ENCODE measurements around the gene FAM241A. TPM values are rescaled to one million over a fixed set of nuclear protein-coding genes. Genes with fewer than 3 reads are reported as not detected.
"Not testable (repeated sequence)": the region's sequence is repeated elsewhere in the genome, so short reads cannot be mapped to it uniquely, and the experiment has no call there.

Gene FAM241A
- total RNA-seq, 1 donor from 2014 or later, result 7.4 TPM

DNA sequence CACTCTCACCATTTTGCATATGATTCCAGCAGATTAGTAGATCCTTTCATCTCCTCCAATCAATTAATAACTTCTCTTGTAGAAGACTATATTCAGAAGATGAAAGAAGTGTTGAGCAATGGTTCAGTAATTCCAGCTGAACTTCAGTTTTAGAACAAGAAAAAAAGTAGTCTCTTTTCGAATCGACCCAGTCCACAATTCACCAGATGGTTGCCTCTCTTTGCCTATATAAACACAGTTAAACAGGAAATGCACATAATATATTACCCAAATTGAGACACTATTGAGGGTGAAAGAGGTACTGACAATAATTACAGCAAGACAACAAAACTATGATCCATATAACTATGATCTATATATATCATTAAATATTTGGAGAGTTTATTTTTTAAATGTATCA is 16.8 kb upstream of the FAM241A start:
- ATAC-seq (ENCODE audit: poor library complexity) (no peak), DNase-seq (no peak)

DNA sequence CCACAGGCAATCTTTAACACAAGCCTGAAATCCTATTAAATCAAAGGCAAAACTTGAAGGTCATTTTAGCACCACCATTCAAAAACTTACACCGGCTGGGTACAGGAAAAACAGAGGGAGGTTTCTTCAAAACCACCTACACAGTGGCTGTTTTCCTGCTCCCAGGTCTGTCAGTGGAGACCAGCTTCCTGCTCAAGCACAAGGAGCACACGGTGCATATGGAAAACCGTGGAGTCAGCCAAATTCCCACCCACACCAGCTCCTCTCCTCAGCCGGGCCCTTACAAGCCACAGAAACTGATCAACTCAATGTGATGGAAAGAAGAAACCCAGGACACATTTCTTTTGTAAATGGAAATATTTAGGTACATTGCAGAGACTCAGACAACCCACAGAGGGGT is 14.3 kb upstream of the FAM241A start:
- DNase-seq, result no peak

More for the DNA sequence above, 16.8 kb upstream of the FAM241A start:
- intact Hi-C loops (cut with DNase I), result no loop called here

DNA sequence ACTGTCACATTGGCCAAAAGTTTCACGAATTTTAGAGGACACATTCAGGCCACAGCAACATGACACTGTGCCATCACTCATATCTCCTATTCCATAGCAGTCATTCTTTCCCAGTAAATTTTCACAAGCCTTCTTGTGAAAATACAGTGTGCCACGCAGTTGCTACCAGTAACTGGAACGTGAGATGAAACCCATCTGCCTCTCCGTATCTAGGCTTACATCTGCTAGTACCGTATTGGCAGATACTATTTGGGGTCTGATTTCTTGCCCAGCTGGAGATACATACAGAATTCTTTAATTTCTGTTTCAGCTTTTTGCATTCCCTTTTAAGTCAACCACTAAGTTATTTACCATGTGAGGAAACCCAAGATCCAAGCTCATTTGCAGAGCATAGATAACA is 8.7 kb upstream of the FAM241A start:
- intact Hi-C loops (cut with DNase I), result no loop called here
- no peak for ATAC-seq (ENCODE audit: poor library complexity)
- no peak for DNase-seq

More for the DNA sequence above, 14.3 kb upstream of the FAM241A start:
- intact Hi-C loops (cut with DNase I), result no loop called here
- ATAC-seq (ENCODE audit: poor library complexity), result peak; percentile 41

DNA sequence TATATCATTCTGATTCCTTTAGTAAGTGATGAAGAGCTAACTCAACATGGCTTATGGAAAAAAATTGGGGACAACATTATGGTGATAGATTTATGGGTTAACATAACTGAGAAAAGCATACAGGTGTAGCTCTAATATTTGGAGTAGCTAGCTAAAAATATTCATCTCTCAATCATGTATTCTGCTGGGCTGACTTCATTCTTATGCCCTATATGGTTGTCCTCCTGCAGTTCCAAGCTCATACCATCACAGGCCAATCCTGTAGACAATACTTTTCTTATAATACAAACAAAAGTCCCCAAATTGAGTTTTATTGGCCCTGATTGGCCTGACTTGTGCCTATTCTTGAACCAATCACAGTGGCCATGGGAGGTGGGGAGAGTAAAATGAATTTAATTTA is 6.7 kb upstream of the FAM241A start:
- no peak for ATAC-seq (ENCODE audit: poor library complexity)
- DNase-seq, result no peak
- intact Hi-C loops (cut with DNase I), result no loop called here

DNA sequence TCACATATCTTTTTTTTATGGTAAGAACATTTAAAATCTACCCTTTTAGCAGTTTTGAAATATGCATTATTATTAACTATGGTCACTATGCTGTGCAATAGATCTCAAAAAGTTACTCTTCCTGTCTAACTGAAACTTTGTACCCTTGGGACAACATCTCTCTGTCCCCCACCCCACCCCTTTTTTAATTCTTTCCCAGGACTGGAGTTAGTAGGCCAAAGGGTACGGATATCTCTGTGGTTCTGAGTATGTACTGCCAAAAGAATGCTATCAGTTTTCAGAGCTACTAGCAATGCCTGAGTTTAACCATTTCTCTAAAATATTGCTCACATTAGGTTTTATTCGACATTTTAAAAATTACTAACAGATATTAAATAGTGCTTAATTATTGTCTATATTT is 4.7 kb upstream of the FAM241A start:
- intact Hi-C loops (cut with DNase I), result no loop called here
- ATAC-seq (ENCODE audit: poor library complexity) (peak; percentile 65), DNase-seq (no peak)

DNA sequence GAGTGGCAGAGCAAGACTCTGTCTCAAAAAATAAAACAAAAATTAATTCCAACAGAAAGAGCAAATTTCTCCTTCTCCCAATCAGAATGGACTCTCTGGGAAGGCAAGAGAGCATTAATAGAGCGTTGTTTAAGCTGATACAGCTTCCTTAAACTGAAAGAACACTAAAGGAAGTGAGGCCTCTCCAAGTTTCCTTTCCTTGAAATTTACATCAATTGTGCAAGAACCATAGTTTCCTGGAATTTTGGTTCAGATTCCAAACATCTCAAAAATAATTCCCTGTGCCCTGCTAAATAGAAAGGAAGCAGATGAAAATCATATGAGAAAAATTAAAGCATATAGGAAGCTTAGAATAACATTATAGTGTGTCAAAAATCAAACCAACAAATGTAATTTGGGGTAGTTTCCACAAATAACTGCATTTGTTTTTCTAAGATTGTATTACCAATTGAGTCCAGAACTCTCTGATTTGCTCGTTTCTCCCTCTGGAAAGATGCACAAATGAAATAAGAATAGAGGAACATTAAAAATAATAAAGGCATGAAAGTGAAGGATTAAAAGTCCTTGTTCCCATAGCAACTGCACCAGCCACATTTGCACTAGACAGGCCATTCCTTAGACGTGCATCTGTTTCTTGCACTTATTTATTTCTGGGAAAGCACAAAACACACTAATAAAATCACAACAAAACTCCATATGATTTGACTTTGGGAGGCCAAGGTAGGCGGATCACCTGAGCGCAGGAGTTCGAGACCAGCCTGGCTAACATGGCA is 3.7 kb upstream of the FAM241A start:
- no peak for ATAC-seq (ENCODE audit: poor library complexity)
- no peak for DNase-seq
- intact Hi-C loops (cut with DNase I), result no loop called here

DNA sequence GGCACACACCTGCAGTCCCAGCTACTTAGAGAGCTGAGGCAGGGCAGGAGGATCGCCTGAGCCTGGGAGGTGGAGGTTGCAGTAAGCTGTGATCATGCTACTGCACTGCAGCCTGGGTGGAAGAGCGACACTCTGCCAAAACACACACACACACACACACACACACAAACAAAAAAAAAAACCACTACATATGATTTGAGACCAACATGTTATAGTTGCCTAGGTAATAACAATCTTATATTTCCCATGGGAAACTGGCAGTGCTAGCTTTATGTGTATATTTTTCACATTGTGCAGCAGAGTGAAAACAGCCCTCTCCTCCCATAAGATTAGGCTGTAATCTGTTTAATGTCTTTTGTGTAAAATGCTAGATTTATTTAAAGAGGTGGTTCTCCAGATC is 3.1 kb upstream of the FAM241A start:
- intact Hi-C loops (cut with DNase I), result no loop called here
- ATAC-seq (ENCODE audit: poor library complexity) (no peak), DNase-seq (no peak)

DNA sequence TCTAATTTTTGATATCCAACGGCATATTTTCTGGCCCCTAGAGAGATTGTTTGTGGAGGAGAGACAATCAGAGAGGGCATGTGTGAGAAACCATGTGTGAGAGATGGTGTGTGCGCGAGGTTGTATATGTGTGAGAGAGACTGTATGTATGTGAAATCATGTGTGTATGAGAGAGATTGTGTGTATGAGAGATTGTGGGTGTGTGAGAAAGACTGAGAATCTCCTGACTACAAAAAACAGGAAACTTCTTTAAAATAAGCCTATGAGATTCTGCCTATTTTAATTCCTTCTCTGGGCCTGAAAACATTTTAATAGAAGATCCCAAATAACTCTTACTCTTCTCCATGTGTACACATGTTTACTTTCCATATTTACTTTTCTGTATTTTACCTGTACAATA is 1.5 kb upstream of the FAM241A start:
- DNase-seq, result no peak
- no peak for ATAC-seq (ENCODE audit: poor library complexity)
- intact Hi-C loops (cut with DNase I), result no loop called here

DNA sequence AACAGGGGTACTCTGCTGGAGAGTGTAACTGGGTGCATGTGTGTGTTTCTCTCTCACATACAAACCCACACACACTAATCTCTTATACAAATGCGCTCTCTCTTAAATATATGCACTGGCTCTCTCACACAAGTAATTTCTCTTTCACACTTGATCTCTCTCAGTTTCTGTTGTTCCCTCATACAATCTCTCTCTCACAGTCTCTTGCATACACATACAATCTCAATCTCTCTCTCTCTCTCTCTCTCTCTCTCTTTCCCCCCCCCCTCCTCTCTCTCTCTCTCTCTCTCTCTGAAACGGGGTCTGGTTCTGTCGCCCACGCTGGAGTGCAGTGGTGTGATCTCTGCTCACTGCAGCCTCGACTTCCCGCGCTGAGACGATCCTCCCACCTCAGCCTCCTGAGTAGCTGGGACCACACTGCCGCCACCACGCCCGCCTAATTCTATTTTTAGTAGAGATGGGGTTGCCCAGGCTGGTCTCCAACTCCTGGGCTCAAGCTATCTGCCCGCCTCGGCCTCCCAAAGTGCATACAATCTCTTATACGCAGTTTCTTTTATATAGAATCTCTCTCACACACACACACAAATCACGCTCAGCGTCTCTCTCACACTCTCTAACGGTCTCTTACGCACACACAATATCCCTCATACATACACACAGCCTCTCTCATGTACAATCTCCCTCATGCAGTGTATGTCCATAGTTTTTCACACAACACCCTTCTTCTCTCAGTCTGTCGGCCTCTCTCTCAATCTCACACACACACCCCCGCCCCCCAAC is 518 bp upstream of the FAM241A start:
- peak; percentile 42 for DNase-seq
- no peak for ATAC-seq (ENCODE audit: poor library complexity)
- intact Hi-C loops (cut with DNase I), result no loop called here

DNA sequence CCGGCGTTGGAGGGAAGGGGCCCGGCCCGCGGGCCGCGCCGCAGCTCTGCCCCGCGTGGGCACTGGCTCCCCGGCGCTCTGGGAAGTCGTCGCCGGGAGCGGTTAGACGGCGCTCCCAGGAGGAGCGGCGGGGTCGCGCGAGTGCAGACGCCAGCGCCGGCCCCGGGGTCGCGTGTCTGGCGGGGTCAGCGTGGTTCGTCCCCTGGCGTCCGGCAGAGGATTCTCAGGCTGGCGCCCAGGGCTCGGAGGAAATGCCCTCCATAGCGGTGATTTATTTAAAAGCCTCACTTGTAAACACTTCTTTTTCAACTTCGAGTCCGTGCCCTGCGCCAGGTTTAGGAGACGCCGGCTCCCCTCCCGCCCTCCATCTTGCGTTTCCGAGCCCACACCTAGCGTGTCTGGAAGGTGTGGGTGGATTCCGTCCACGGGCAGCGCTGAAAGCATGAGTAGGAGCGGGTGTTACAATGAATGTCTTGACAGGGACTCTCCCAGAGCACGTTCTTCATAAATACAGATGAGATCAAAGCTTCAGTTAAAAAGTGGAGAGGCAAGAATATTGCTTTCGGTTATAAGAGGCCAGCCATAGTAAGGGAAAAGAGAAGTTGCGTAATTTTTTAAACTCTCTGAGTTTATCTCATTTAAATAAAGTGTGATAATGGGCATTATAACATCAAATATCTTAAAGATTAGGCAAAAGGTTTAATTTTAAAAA is 692 bp downstream of the FAM241A start:
- peak; percentile 67 for DNase-seq
- intact Hi-C loops (cut with DNase I), result no loop called here

DNA sequence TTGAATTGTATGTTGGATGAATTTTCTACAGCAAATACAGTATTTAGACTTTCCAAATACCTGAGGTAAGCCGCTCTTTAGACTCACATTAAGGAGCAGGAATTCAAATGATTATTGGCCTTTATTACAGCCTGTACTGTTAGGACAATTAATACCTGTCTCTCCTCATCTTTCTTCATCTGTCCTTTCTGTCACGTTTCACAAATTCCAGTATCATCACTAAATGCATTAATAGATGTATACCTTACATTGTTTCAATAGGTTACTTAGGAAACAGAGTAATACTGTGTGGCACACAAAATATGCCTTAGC is 1.2 kb downstream of the FAM241A start:
- no peak for DNase-seq
- ATAC-seq (ENCODE audit: poor library complexity), result no peak
- intact Hi-C loops (cut with DNase I), result no loop called here

More for the DNA sequence above, 692 bp downstream of the FAM241A start:
- peak; percentile 42 for ATAC-seq (ENCODE audit: poor library complexity)

DNA sequence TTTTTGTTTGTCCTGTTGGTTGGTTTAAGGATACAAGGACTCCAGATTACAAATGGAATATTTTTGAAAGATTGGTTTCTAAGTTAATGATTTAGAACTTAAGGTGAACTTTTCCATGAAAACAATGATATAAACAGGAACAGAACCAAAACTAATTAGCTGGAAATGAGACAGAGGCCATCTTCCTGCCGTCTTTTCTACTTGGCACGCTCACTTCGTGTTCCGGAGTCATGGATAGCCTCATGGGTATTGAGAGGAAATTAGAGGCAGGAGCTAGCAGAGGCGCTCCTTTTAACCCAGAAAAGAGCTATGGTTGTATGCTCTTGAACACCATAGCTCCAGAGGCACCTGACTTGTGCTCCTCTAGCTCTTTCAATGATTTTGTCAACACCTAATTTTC is 2.4 kb downstream of the FAM241A start:
- ATAC-seq (ENCODE audit: poor library complexity) (no peak), DNase-seq (peak; percentile 42)
- intact Hi-C loops (cut with DNase I), result no loop called here

DNA sequence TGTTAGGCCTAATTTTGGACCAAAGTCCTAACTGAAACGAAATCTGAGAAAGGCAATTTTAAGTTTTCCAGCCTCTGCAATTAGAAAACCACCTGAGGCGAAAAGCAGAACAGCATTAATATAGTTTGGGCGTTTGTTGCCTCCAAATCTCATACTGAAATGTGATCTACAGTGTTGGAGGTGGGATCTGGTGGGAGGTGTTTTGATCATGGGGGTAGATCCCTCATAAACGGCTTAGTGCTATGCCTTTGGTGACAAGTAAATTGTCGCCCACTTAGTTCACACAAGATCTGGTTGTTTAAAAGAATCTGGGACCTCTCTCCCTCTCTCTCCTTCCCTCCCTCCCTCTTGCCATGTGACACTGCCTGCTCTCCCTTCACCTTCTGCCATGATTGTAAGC is 5.7 kb downstream of the FAM241A start:
- DNase-seq (no peak), ATAC-seq (ENCODE audit: poor library complexity) (no peak)
- intact Hi-C loops (cut with DNase I), result no loop called here

DNA sequence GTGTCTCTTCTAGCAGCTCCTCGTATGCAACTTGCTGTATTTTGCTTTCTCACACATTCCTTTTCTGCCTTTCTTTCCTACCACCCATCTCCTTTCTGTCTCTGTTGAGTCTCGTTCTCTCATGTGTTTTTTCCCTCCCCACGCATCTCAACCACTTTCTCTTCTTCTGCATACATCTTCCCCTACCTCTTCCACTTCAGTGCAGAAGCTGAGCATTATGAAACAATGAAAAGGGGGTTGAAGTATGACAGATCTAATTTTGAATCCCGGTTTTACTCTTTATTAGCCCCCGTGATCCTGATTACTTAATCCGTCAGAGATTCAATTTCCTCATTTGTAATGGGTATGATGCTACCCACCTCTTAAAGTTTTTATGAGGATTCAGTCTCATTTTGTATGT is 7.3 kb downstream of the FAM241A start:
- intact Hi-C loops (cut with DNase I), result no loop called here

DNA sequence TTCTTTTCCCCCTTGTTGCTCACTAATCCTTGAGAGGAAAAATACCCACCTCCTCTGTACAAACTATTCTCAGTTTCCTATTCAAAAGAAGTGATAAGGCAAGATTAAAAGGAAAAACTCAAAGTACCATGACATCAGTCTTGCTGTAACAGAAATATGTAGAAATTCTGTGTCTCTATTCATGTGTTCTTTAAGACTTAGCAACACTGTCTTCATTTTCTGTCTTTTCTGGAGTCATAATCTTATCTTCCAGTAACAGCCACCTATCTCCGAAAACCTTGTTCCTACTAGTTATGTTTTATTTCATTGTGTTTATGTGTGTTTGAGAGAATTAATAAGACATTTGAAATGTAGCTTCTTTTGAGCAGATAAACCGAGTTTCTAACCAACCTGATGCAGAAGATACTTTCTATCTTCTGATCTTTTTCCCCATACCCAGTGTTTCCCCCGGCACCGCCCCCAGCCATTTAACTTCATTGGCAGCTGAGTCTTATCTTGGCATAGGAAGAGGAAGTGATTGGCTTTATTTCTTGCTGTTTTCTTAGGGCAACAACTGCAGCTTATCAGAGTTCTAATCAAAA is 8.0 kb downstream of the FAM241A start:
- intact Hi-C loops (cut with DNase I), result no loop called here
- DNase-seq (no peak), ATAC-seq (ENCODE audit: poor library complexity) (no peak)

More for the DNA sequence above, 7.3 kb downstream of the FAM241A start:
- DNase-seq (no peak), ATAC-seq (ENCODE audit: poor library complexity) (no peak)

DNA sequence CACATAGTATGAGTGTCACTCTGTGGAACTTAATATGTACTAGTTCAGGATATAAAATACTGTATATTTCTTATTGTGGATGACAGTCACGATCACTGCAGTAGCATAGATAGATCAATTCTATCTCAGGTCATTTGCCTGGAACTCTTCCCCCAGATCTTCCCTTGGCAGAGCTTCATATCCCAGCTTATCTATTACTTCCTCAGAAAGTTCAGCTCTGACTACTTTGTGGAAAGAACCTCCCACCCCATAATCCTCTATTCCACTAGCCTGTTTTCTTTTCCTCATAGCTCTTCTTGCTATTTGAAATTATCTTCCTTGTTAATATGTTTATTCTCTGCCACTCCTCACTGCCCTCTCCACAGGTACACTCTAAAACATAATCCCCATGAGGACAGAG is 10.9 kb downstream of the FAM241A start:
- DNase-seq (no peak), ATAC-seq (ENCODE audit: poor library complexity) (no peak)
- intact Hi-C loops (cut with DNase I), result no loop called here

DNA sequence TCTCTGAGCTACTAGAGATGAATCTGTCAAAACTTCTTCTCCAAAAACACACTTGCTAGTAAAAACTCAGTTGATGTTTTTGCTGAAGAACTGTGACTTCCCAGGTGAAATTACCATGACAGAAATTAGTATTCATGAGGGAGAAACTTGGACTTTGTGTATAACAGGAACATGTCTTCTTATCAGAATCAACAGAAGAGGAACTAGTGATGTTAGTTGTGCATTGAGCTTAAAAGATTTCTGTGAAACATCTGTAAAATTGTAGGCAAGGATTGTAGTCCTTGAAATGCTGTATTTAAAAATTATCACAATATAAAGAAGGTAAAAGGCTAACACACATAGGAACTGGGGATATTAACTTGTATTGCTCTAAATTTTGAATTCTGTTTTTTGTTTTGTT is 11.3 kb downstream of the FAM241A start:
- intact Hi-C loops (cut with DNase I), result no loop called here
- ATAC-seq (ENCODE audit: poor library complexity), result no peak

DNA sequence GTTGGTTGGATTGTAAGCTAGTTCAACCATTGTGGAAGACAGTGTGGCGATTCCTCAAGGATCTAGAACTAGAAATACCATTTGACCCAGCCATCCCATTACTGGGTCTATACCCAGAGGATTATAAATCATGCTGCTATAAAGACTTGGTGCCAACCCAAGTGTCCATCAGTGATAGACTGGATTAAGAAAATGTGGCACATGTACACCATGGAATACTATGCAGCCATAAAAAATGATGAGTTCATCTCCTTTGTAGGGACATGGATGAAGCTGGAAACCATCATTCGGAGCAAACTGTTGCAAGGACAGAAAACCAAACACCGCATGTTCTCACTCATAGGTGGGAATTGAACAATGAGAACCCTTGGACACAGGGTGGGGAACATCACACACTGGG is 18.5 kb downstream of the FAM241A start:
- intact Hi-C loops (cut with DNase I); DNase-seq; ATAC-seq (ENCODE audit: poor library complexity): not testable (repeated sequence)

More for the DNA sequence above, 11.3 kb downstream of the FAM241A start:
- DNase-seq, result no peak

DNA sequence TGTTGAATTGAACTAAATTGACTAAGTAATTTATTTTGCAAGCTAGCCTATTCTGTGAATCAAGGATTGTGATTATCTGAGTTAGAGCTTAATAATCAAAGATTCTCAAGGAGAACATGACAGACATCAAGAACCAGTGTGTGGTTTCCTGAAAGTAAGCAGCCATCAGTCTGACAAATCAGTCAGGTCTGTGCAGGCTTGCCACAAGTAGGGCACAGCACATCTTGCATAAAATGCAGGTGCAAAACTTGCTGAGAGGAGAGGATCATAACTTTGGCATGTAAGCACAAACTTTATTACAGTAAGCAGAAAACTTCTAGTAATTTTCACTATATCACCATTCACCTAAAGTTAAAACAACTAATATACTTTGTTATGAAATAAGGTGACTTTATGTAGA is 22.5 kb downstream of the FAM241A start:
- ATAC-seq (ENCODE audit: poor library complexity), result no peak
- intact Hi-C loops (cut with DNase I), result no loop called here

More for the DNA sequence above, 22.5 kb downstream of the FAM241A start:
- no peak for DNase-seq

Measured in Right ventricle myocardium superior (tissue), 1 donor.